Lung (tissue), 12 donors: ENCODE results near the gene SLC9C1. TPM values are rescaled to one million over a fixed set of nuclear protein-coding genes. Genes with fewer than 3 reads are reported as not detected.

Experiments
- ATAC-seq: fragments of 200-7000 bp; cut with Tn5 transposase; one replicate; pipeline ENCODE4 v1.9.1; 2020; ENCODE audit warnings: moderate number of reproducible peaks; ENCODE audit not compliant: insufficient read depth, low FRiP score
- DNase-seq, 3 donors: peaks; one replicate each; pipeline ENCODE4 v3.0.0-alpha.2; 2013 to 2017
- H3K27ac ChIP-seq, 2 donors: one replicate each; pipeline ENCODE4 v1.5.1; 2013; ENCODE audit warnings: mild to moderate bottlenecking in 2 of 2, moderate library complexity in 2 of 2, control low read depth in 1 of 2, inconsistent platforms in 1 of 2, low read depth in 1 of 2, low read length in 1 of 2
- H3K27me3 ChIP-seq, 3 donors: one replicate each; pipeline ENCODE4 v1.5.1; 2013; ENCODE audit warnings: low read length in 2 of 3; ENCODE audit not compliant: control insufficient read depth in 3 of 3, insufficient read depth in 3 of 3
- H3K36me3 ChIP-seq, 4 donors: one replicate each; pipeline ENCODE4 v1.5.1; 2013; ENCODE audit warnings: low read length in 4 of 4, mild to moderate bottlenecking in 1 of 4, moderate library complexity in 1 of 4; ENCODE audit not compliant: control insufficient read depth in 4 of 4, insufficient read depth in 4 of 4
- H3K4me1 ChIP-seq, 5 donors: one replicate each; pipeline ENCODE4 v1.5.1; 2013; ENCODE audit warnings: low read length in 5 of 5, mild to moderate bottlenecking in 2 of 5, moderate library complexity in 1 of 5; ENCODE audit not compliant: control insufficient read depth in 5 of 5, insufficient read depth in 5 of 5
- H3K4me3 ChIP-seq: one replicate; pipeline ENCODE4 v1.5.1; 2013; ENCODE audit warnings: mild to moderate bottlenecking, control low read depth, moderate library complexity
- H3K9ac ChIP-seq, 2 donors: one replicate each; pipeline ENCODE4 v1.5.1; 2013; ENCODE audit warnings: low read length in 2 of 2, control low read depth in 1 of 2; ENCODE audit not compliant: insufficient read depth in 1 of 2
- H3K9me3 ChIP-seq, 4 donors: one replicate each; pipeline ENCODE4 v1.5.1; 2013; ENCODE audit warnings: low read length in 3 of 4, mild to moderate bottlenecking in 1 of 4, moderate library complexity in 1 of 4; ENCODE audit not compliant: control insufficient read depth in 4 of 4, insufficient read depth in 3 of 4
- CTCF ChIP-seq: IDR thresholded peaks from 2 replicates; pipeline ENCODE4 v1.5.1; 2012; ENCODE audit warnings: mild to moderate bottlenecking; ENCODE audit errors: control extremely low read depth, extremely low read depth
- WGBS, 2 donors: extraction: QIAGEN DNeasy Blood & Tissue Kit; methylation state at CpG; one replicate each; pipeline ENCODE4 v1.1.7; 2013; 5-methylcytosine and 5-hydroxymethylcytosine counted together
- polyA plus RNA-seq, 2 donors: library from polyadenylated mRNA; stranded (reverse); fragments of 200-250 nt; gene quantifications; one replicate each; pipeline ENCODE4 v1.2.1, GENCODE V29; 2013
- total RNA-seq, 2 donors: library from RNA; depleted of rRNA in 1 of 2; stranded (reverse); fragments of >200 nt in 1 of 2; gene quantifications; one replicate each; pipeline ENCODE4 v1.2.1, GENCODE V29; 2014 to 2021
- donor health status: control.
- donor health status: control.
- donor health status: Bipolar disorder and iron deficiency.
- donor health status: healthy.
- donor health status: DM: yes; HTN: yes; CAD: no.

Gene SLC9C1
- total and polyA plus RNA-seq, 4 donors: 0.12 to 0.28 TPM; not detected in 2

DNA sequence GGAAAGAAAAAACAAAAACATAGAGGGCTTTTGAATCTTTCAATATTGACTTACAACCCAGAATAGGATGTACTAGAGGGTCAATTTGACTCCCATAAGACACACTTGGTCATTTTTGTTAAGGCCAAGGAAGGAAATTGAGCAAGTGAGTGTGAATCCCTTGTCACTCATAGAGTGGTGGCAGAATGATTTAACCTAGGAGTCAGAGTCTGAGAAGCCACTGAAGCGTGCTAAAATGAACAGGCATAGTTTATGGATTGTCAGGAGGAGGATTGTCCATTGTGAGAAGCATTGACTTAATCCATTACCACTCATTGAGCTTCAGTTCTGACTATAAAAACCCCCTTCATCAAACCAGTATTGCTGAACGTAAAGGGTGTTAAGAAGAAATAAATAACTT lies 152.7 kb downstream of the SLC9C1 start:
- no peaks in the 10 kb centered on the region for H3K27me3 ChIP-seq
- no peak overlapping the region for H3K27ac ChIP-seq
- no peak for ATAC-seq
- no peak overlapping the region for H3K9ac ChIP-seq
- no peak for DNase-seq
- WGBS, 2 donors: 88 to 90% methylated on average over 2 of the region's 2 CpGs
- no peaks in the 10 kb centered on the region for H3K9me3 ChIP-seq
- no peak overlapping the region for H3K4me3 ChIP-seq
- no peaks in the 10 kb centered on the region for H3K4me1 ChIP-seq
- no peaks in the 10 kb centered on the region for H3K36me3 ChIP-seq
- no peak for TF ChIP-seq CTCF

- 86 to 97% methylated on average over 1 of the region's 1 CpG for WGBS, 2 donors
- H3K36me3 ChIP-seq: no peaks in the 10 kb centered on the region
- H3K27me3 ChIP-seq: no peaks in the 10 kb centered on the region
- H3K9ac ChIP-seq: no peak overlapping the region
- H3K4me1 ChIP-seq: no peaks in the 10 kb centered on the region
- no peak for TF ChIP-seq CTCF
- no peak overlapping the region for H3K4me3 ChIP-seq
- DNase-seq: no peak
- ATAC-seq: no peak
- no peaks in the 10 kb centered on the region for H3K9me3 ChIP-seq
- no peak overlapping the region for H3K27ac ChIP-seq
Observed at GRCh38 chr3:112140584-112140983, 153.4 kb downstream of the SLC9C1 start.

GRCh38 chr3:112138219-112138969 lies 155.6 kb downstream of the SLC9C1 start:
- no peak for ATAC-seq

More at GRCh38 chr3:112138219-112138969, 155.6 kb downstream of the SLC9C1 start:
- no peaks in the 10 kb centered on the region for H3K9me3 ChIP-seq
- no peak overlapping the region for H3K27ac ChIP-seq
- no peak for DNase-seq
- WGBS, 2 donors: 49 to 53% methylated on average over 1 of the region's 1 CpG
- TF ChIP-seq CTCF: no peak
- no peaks in the 10 kb centered on the region for H3K36me3 ChIP-seq
- H3K4me3 ChIP-seq: no peak overlapping the region
- H3K4me1 ChIP-seq: peaks cover 0 to 3% (median 0%) of the 10 kb centered on the region in 5 donors
- no peak overlapping the region for H3K9ac ChIP-seq
- H3K27me3 ChIP-seq: no peaks in the 10 kb centered on the region
